ENCODE data around the gene HDAC2.
"Not testable (repeated sequence)": the region's sequence is repeated elsewhere in the genome, so short reads cannot be mapped to it uniquely, and the experiment has no call there.

Gene HDAC2

DNA sequence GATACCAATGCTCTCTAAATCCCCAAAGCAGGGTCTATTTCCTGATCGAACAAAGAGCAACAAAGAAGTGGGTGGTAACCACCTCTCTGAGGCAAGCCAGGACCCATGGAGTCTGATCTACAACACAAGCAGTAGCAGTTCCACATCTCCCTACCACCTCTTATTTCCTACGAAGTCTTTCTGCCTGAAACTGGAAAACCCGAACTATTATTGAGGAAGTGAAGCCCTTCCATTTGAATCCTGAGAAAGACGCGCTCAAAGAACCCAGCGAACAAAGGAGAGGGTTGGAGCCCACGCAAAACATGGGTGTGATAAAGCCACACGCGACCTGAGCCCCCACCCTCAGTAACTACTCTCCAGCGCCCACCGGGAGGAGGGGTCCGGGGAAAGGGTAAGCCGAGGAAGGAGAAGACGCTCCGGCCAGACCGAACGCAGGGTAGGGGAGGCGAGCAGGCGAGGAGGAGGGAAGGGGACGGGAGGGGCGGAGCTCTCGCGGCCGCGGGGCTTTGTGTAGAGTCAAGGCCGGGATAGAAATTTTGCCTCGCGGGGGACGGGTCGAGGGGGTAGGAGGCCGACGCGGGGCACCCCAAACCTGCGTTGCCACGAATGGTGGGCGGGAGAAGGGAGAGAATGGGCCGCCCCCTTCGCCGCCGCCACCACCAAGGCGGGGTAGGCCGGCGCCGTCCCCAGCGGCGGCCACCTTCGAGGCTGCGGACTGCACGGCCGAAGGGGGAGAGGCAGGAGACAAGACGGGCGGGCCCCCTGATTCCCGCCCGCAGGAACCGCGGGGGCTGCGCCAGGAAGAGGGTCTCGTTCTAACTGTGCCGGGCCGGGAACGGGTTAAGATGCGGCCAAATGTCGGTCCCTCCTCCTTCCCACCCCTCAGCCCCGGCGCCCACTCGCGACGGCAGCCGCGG is 802 bp downstream of the HDAC2 start:
- DNase-seq: peak; percentile 49

DNA sequence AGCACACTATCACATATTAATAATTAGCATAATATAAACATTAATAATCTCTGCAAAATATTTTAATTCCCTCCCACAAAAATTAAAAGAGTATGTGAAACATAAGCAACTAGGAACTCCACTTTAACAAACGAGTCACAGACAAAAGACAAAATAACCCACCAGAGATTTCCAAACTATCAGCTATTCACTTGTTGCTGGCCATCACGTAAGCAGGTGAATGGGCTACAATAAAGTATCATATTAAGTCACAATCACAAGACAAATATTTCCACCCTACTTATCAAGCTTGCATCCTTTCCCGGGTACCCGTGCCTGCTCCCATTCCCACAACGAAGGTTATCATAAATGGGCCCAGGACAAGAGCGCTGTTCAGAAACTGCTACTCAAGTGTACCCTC is 2.5 kb downstream of the HDAC2 start:
- DNase-seq: no peak

DNA sequence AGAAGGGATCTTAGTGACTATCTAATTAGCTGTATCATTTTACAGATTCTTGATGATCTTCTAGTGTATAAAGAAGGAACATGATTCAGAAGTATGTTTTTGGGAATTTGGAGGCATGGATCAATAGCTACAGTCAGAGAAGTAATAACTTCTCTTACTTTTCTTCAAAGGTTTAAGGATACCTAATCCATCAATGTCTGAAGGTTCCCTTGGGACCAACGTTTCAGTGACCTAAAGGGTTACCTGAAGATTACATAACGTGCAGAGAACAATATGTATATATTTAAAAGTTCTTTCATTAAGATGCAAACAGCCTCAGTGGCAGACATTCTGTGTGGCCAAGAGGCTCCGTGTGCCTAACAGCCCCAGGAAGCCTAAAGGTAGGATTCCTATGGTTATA is 3.2 kb downstream of the HDAC2 start:
- DNase-seq: no peak

DNA sequence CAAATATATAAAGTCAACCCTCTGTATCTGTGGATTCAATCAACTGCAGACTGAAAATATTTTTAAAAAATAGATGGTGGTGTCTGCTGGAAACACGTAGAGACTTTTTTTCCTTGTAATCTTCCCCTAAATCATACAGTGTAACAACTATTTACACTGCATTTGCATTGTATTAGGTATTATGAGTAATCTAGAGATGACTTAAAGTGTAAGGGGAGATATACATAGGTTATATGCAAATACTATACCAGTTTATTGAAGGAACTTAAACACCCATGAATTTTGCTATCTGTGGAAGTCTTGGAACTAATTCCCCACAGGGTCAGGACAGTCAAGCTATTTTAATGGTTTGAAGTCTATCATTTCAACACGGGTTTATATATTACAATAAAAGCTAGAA is 10.2 kb downstream of the HDAC2 start:
- DNase-seq: no peak

DNA sequence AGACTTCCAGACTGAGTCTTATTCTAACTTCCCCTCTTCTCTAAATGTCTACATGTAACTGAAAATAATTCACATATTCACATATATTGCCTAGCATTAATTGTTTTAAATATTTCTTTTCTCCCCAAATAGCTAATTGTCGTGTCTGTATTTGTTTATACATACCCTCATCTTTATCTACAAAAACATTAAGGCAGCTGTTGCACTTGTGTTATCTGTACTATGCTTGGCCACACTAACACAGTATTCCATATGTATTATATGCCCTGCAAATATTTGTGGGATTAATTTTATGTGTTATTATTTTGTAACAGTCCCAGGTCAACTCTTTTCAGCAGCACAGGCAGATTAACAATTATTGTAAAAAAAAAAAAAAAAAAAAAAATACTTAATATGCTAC is 11.7 kb downstream of the HDAC2 start:
- DNase-seq: peak; percentile 63

DNA sequence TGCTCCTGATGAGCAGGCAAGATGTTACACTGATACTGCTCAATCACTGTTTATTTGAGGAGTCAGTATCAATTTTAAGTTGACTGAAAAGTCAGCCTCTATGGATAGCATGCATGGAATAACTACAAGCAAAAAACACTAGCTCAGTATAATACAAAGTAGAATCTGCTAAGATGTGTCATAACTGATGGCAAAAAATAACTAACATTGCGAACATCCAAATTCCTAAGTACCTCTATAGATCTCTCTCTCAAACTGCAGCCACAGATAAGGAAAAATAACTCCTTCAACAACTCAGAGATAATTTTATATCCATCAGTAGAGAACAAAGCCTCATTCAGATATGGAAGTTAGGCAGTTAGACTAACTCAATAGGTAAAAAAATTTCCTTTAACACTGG is 16.3 kb downstream of the HDAC2 start:
- DNase-seq: no peak

DNA sequence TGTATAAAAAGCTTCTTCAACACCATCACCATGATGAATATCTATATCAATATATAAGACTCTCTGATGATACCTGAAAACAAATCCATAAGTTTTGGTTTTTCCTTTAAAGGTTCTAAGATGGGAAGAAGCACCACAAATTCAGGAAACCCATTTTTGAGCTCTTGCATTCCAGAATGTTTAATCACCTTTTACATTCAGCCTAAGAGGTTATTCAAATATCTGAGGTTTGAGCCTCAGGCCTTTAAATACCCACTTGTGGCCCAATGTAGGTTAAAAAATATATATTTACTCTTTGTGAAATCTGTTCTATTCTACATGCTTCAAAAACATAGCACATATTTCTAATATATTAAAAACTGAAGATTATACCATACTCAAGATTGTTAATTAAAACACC is 17.6 kb downstream of the HDAC2 start:
- DNase-seq: no peak

DNA sequence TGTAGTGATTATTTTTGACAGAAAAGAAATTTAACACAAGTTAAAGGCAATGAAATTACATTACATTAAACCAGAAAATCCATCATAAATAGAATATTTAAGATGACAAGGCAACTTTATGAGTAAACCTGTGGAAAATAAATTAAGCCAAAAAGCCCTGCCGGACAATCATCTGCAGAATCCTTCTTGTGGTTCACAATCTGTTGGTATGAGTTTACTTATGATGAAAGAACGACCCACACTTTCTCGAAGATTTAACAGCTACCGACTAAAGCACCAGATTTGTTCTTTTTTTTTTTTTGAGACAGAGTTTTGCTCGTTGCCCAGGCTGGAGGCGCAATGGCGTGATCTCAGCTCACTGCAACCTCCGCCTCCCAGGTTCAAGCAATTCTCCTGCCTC is 21.4 kb downstream of the HDAC2 start:
- no peak for DNase-seq

DNA sequence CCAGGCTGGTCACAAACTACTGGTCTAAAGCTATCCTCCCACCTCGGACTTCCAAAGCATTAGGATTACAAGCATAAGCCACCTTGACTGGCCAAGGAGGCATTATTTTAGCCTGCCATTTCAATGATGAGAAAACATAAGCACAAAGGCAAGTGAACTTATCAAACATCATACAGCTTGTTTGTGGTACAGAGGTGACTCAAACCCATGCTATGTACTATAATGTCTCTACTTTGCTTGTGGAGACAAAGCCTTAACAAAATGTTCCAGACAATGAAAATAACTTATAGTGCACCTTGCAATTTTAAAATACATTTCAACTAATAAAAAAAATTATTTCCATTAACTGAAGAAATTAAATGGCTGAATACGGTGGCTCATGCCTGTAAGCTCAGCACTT is 26.2 kb downstream of the HDAC2 start:
- no peak for DNase-seq

DNA sequence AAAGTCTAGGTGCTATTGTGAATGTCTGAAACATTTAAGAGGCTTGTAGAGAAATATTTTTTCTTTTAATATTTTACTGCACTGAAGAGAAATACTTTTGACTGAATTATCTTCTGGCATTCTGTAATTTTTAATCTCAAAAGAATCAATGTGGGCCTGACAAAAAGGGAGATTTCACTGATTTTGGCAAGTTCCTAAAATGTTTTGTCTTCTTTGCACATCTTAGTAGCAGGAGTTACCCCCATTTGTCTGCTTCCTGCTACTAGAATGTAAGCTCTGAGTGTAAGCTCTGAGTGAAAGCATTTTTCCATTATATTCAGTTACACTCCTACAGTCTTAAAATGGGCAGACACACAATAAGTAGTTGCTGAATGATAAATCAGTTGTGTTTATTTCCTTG is 31.1 kb downstream of the HDAC2 start:
- no peak for DNase-seq

DNA sequence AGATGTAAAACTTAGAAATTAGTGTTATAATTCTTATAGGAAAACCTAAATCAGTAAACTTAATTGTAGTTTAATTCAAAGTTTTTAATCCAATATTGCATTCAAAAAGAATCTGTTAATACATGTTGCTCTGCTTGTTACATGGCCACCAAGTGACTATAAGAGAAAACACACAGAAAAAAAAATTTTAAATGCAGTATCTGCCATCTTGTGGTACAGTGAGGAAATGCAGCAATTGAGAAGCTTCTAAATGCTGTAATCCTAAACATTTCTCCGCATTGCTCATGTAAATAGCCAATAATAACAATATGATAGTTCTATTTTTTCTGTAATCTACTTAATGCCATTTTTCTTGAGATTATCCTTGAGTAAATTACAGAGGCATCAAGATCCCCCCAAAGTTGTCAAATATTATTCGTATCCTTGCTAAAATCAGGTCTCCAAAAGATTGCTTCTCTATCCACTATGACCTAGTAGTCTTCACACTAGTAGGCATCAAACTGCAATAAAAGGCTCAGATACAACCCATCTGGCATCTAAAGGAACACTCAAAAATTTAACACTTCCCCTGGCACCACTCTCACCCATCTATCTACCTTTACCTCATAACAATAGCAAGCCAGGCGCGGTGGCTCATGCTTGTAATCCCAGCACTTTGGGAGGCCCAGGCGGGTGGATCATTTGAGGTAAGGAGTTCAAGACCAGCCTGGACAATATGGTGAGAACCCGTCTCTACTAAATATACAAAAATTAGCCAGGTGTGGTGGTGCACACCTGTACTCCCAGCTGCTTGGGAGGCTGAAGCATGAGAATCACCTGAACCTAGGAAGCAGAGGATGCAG is 34.6 kb downstream of the HDAC2 start:
- DNase-seq: peak; percentile 80

DNA sequence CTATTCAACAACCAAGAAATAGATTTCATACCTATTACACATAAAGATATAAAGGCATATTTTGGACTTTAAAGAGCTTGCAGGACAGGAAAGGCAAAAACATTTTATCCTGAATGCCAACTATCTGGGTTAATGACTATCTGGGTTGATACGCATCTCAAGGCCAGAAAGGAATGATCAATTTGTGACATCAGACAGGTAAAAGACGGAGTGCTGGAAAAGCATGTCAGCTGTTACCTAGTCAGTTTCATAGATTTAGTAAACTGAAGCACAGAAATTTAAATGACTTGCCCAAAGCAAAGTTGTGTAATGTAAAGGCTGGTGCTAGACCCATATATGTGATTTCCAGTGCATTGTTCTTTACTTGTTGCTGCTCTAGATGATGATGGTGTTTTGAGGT is 36.8 kb downstream of the HDAC2 start:
- DNase-seq: no peak

DNA sequence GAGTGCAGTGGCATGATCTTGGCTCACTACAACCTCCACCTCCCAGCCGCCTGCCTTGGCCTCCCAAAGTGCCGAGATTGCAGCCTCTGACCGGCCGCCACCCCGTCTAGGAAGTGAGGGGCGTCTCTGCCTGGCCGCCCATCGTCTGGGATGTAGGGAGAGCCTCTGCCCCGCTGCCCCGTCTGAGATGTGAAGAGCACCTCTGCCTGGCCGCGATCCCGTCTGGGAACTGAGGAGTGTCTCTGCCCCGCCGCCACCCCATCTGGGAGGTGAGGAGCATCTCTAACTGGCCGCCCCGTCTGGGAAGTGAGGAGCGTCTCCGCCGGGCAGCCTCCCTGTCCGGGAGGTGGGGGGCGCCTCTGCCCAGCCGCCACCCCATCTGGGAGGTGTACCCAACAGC is 39.0 kb downstream of the HDAC2 start:
- not testable (repeated sequence) for DNase-seq

DNA sequence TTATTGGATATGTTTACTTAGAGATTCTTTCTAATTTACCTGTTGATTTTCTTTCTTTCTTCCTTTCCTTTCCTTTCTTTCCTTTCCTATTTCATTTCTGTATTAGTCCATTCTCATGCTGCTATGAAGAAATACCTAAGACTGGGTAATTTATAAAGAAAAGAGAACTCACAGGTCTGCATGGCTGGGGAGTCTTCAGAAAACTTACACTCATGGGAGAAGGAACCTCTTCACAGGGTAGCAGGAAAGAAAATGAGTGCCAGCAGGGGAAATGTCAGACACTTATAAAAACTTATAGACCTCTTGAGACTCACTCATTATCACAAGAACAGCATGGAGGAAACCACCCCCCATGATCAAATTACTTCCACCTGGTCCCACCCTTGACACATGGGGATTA is 40.8 kb downstream of the HDAC2 start:
- DNase-seq: no peak

DNA sequence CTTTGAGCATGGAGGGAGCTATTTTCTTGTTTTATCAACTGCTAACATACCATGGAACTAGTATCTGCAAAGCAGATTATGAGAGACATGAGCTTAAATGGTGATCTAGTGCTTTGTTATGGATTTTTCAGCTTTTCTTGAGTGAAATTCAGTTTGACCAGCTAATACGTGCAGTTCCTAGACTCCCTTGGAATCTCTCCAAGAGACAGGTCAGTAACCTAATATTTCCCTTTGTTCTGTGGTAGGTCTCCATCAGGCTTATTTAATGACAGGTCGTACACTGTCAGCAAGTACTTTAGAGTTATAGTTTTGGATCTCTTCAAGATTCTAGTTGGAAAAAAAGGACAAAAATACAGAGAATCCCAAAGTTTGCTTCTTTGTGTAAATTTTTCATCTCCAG is 43.9 kb downstream of the HDAC2 start:
- DNase-seq: no peak

DNA sequence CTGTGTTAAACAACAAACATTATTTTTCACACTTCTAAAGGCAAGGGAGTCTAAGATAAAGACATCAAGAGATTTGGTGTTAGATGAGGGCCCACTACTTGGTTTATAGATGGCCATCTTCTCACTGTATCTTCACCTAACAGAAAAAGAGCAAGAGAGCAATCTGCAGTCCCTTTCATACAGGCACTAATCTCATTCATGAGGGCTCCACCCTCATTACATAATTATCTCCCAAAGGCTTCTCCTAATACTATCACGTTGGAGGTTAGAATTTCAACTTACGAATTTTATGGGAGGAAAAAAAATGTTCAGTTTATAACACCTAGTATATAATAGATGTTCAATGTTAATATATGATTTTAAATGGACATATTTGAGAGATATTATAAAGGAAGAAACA is 45.6 kb downstream of the HDAC2 start:
- DNase-seq: peak; percentile 12

DNA sequence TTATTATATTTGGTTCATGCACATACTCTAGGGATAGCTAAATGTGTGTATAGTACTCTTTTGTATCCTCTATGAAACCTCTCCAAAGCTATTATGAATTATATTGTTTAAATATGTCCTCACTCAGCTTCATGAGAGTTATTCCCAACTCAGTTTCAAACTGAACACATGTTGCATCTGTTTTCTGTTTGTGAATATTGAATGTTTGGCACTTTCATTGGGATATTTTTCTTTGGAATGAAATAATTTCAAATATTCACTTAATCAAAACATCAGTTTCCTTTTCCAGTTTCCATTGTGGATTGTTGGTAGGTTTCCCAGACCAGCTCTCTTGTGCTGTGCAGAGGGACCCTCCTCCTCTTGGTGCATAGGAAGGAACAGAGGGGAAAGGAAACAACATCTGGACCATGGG is 46.6 kb downstream of the HDAC2 start:
- no peak for DNase-seq

DNA sequence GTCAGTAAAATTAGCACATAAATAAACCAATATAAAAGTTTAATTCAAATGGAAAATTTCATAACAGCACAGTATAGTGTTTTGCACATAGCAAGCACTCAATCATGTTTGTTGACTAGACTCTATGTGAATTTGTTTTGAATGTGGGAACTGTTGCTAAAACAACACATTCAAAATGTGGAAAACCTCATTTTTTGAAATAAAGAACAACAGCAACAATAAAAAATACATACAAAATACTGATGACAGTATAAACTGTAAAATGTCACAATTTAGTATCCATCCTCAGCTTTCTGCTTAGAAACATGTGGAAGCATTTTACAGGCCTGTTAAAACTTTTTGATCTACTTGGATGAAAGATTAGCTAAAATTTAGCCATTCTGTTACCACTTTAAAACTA is 47.4 kb downstream of the HDAC2 start:
- no peak for DNase-seq

DNA sequence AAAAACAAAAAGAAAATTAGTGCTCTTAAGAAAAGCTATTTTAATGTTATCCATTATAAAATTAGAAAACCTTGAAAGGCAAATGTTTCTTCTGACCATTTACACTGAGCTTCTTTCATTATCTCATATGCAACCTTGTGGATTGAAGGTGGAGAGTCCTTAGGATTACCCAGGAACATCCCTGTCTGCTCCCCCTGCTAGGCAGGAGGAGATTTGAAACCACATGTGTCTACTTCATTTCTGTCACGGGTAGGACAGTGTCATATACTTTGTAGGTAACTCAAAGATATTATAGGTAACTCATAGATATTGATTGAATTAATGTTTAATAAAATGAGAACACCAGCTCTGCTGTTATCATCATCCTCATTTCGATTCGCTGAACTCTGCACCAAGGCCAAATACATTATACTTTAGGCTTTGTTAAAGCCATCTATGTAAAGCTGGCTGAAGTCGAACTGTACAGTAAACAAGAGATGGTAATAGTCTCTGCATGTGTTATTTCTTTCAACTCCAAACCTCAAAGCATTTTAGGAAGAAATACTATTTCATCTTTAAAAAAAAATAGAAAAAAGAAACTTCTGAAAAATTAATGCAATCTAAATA is 49.5 kb downstream of the HDAC2 start:
- no peak for DNase-seq

DNA sequence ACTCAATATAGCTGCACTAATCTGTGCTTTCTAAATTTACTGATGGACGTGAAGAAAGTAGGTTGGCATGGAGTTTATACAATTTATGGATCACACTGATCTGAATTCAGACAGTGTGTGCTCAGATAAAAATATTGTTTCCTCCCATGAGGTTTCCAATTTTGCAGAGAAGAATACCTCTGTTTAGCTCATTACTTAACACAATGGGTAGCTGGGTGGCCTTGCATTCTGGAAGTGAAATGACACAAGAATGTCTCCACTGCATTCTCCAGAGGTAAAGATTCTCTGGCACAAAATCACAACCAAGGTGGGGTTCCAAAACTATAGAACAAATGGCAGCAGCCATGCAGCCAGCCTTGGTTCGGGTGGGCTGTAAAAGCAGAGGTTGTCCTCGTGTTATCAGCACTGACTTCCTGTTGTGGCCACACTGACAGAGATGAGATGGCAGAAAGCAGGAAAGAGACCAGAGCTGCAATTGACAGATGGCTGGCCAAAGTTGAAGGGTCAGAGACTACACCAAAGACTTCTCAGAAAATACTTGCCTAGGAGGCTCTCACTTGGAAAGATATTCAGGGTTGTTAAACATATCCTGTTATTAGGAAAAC is 50.2 kb downstream of the HDAC2 start:
- DNase-seq: peak; percentile 53

DNA sequence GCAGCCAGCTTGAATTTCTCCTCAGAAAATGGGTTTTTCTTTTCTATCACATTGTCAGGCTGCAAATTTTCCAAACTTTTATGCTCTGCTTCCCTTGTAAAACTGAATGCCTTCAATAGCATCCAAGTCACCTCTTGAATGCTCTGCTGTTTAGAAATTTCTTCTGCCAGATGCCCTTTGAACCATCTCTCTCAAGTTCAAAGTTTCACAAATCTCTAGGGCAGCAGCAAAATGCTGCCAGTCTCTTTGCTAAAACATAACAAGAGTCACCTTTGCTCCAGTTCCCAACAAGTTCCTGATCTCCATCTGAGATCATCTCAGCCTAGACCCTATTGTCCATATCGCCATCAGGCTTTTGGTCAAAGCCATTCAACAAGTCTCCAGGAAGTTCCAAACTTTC is 60.7 kb downstream of the HDAC2 start:
- DNase-seq: not testable (repeated sequence)

DNA sequence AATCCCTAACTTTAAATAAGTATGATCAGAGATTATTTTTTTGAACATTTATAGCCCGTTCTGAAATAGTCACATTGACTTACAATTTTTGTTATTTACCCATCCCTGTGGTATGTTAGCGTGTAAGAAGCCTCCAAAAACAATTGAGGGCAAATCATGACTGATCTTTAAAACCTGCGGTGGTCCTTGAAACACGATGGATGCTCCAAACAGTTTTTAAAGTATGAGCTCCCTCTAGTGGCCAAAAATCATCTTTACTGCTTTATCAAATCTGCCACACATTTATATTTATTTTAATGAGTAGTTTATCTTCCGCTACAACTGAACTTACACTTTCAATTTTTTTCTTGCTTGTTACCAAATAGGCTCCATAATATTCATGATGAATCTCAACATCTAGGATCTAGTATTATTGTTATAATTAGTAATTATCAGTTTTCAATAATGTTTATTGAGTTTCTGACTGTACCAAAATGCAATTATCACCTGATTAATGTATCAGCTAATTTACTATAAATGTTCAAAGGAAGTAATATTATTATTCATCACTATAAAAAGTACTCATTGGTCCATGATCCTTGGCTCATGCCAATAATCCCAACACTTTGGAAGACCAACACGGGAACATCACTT is 61.6 kb downstream of the HDAC2 start:
- DNase-seq: peak; percentile 72

DNA sequence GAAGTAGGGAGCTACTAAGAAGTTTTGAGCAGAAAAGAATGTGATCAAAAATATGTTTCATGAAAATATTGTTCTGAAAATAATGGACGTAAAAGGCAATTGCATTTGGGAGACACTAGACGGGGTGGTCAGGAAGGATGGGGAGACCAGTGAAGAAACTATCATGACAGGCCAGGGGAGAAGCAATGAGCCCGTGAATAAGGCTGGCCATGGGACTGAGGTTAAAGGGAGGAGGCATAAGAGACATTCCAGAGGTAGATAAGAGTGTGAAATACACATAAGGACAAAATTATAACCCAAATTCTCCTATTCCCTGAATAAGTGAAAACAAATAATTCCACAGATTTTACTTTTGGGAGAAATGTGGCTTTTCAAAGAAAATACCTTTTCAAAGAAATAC is 62.1 kb downstream of the HDAC2 start:
- no peak for DNase-seq

Data from hematopoietic multipotent progenitor cell treated with erythropoietin and hydrocortisone succinate and interleukin-3 and kit ligand, for 8 days (in vitro differentiated cells).